SKM-1 treated with dmso at 0.1 percent for 144 hours (cell line): ENCODE results near the gene WDR18.

ENCODE experiments used
- DNase-seq: peaks from one replicate; lab custom pipeline; 2025; ENCODE audit not compliant: unreplicated experiment; lab: John Stamatoyannopoulos, UW

Gene WDR18

DNA sequence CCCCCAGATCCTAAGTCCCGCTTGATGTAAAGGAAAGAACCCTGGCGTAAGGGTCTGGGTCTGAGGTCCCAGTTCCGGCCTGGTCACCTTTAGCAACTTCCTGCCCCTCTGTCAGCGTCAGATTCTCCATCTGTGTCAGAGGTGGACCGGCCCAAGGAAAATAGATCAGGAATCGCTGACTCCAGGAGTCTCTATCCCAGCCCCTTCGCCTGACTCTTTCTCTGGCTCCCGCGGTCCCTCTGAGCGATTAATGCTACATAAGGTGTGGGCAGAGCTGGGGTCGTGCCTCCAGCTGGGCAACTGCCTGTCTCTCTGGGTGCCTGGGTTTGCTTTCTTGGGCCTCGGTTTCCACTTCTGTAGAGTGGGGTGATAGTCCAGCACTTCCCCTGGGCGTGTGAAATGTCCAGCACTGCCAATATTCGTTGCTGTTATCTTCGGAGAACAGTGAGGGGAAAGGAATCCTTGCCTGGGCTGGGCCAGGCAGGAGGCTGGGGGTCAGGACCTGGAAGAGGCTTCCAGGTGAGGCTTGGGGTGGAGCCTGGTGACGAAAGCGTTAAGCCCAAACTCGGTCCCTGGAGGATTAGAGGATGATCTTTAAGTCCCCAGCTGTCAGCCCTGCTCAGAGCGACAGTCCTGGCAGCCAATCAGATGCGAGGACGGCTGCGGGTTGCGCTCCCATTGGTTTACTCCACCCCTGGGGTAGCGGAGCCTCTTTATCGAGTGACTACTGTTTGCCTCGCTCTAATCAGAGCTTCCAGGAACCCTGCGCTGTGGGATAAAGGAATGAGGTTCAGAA lies 56.5 kb downstream of the WDR18 start:
- peak; percentile 60 for DNase-seq

DNA sequence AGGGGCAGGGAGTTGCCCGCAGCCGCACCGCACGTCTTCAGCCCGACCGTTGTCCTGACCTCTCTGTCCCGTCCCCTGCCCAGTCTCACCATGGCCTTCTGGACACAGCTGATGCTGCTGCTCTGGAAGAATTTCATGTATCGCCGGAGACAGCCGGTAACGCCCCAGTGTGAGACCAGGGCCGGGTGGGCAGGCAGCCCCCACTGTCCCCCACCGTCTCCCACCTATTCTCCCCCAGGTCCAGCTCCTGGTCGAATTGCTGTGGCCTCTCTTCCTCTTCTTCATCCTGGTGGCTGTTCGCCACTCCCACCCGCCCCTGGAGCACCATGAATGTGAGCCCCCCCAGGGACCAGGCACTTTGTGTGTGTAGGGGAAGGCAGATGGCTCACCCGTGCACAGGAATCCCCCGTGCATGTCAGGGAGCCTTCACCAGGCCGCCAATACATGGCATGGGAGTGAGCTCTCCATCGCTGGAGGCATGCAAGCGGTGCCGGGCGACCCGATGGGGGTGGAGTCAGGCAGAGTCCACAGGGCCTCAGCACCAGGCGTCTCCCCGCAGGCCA lies 57.2 kb downstream of the WDR18 start:
- no peak for DNase-seq

DNA sequence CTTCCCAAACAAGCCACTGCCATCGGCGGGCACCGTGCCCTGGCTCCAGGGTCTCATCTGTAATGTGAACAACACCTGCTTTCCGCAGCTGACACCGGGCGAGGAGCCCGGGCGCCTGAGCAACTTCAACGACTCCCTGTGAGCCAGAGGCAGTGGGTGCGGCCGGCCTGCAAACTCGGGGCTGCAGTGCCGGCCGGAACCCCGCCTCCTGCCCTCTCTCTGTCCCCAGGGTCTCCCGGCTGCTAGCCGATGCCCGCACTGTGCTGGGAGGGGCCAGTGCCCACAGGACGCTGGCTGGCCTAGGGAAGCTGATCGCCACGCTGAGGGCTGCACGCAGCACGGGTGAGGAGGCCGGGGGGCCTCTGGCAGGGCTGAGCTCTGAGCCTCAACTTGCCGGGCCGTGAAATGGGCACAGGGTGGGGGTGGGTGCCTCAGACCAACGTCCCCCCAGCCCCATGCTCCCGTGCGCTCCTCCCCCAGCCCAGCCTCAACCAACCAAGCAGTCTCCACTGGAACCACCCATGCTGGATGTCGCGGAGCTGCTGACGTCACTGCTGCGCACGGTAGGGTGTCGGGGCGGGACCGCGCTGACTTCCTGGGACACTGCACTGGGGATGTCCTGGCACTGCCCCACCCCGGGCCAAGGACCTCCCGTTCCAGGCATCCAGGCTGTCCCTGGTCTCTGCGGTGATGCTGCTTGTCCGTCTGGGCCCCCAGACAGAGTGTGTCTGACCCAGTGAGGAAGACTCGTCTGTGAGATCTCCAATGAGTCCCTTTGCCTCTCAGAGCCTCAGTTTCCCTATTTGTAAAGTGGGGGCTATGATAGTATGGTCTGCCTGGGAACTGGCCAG lies 57.9 kb downstream of the WDR18 start:
- no peak for DNase-seq

DNA sequence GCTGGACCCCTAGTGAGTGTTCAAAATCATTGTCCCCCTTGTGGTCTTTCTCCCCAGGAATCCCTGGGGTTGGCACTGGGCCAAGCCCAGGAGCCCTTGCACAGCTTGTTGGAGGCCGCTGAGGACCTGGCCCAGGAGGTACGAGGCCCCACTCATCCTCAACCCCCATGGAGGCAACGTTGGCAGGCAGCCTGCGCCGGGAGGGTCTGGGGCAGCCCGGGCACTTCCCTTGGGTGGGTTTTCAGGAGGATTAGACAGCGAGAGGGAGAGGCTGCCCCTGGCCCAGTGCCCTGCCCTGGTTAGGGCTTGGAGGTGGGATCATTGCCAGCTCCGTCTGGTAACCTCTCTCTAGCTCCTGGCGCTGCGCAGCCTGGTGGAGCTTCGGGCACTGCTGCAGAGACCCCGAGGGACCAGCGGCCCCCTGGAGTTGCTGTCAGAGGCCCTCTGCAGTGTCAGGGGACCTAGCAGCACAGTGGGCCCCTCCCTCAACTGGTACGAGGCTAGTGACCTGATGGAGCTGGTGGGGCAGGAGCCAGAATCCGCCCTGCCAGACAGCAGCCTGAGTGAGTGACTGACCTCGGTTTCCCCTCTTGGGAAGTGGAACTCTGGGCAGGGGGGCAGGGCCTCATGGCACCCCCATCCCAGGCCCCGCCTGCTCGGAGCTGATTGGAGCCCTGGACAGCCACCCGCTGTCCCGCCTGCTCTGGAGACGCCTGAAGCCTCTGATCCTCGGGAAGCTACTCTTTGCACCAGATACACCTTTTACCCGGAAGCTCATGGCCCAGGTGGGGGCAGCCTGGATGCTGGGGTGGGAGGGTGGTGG lies 58.8 kb downstream of the WDR18 start:
- no peak for DNase-seq
